Bladder microvascular endothelial cell (primary cell): ENCODE data around the gene KRTAP20-2. TPM values are rescaled to one million over a fixed set of nuclear protein-coding genes. Genes with fewer than 3 reads are reported as not detected.

ENCODE experiments used
- total RNA-seq: library from RNA; depleted of rRNA; stranded (reverse); fragments of >200 nt; gene quantifications from 2 replicates; pipeline ENCODE4 v1.2.3, GENCODE V29; 2014

KRTAP20-2 gene
- total RNA-seq, result not detected in 2 replicates

GRCh38 chr21:30634906-30635305 lies at the start of gene KRTAP20-2:
Gene KRTAP20-2 (plus strand): TSS chr21:30635206. CDS start chr21:30635264, 58 bp downstream.

GRCh38 chr21:30590297-30590696 lies 44.7 kb upstream of the KRTAP20-2 start, which contains the start of gene KRTAP22-2:
Gene KRTAP22-2 (minus strand): TSS chr21:30590397.

GRCh38 chr21:30592140-30592539 lies 42.9 kb upstream of the KRTAP20-2 start, which contains the start of gene KRTAP6-3:
Gene KRTAP6-3 (plus strand): TSS chr21:30592440. CDS start chr21:30592446, 6 bp downstream.

GRCh38 chr21:30598802-30599201 lies 36.2 kb upstream of the KRTAP20-2 start, which contains the start of gene KRTAP6-2:
Gene KRTAP6-2 (minus strand): TSS chr21:30598902. CDS start chr21:30598874, 28 bp downstream.

GRCh38 chr21:30600787-30601186 lies 34.2 kb upstream of the KRTAP20-2 start, which contains the start of gene KRTAP22-1:
Gene KRTAP22-1 (plus strand): TSS chr21:30601087.

GRCh38 chr21:30613836-30614235 lies 21.2 kb upstream of the KRTAP20-2 start, which contains the start of gene KRTAP6-1:
Gene KRTAP6-1 (minus strand): TSS chr21:30613930. CDS start chr21:30613904, 26 bp downstream.

GRCh38 chr21:30616125-30616524 lies 18.9 kb upstream of the KRTAP20-2 start, which contains the start of gene KRTAP20-1:
Gene KRTAP20-1 (plus strand): TSS chr21:30616425. CDS start chr21:30616455, 30 bp downstream.

GRCh38 chr21:30620522-30620921 lies 14.5 kb upstream of the KRTAP20-2 start, which contains the start of gene KRTAP20-4:
Gene KRTAP20-4 (plus strand): TSS chr21:30620627.

GRCh38 chr21:30642564-30642963 lies 7.6 kb downstream of the KRTAP20-2 start, which contains the start of gene KRTAP20-3:
Gene KRTAP20-3 (plus strand): TSS chr21:30642864.

Other genes starting within 250 kb of the KRTAP20-2 start
- gene KRTAP13-1, start 239.2 kb upstream of the KRTAP20-2 start, total RNA-seq, result not detected in 2 replicates
- gene KRTAP13-3, start 209.3 kb upstream of the KRTAP20-2 start, total RNA-seq, result not detected in 2 replicates
- gene KRTAP13-4, start 205.0 kb upstream of the KRTAP20-2 start, total RNA-seq, result not detected in 2 replicates
- not detected in 2 replicates for gene KRTAP15-1, start 194.9 kb upstream of the KRTAP20-2 start, total RNA-seq
- gene KRTAP19-1, start 154.8 kb upstream of the KRTAP20-2 start, total RNA-seq, result not detected in 2 replicates
- gene KRTAP19-2, start 147.8 kb upstream of the KRTAP20-2 start, total RNA-seq, result not detected in 2 replicates
- not detected in 2 replicates for gene KRTAP19-3, start 143.2 kb upstream of the KRTAP20-2 start, total RNA-seq
- gene KRTAP19-4, start 138.0 kb upstream of the KRTAP20-2 start, total RNA-seq, result not detected in 2 replicates
- not detected in 2 replicates for gene KRTAP19-5, start 133.1 kb upstream of the KRTAP20-2 start, total RNA-seq
- not detected in 2 replicates for gene KRTAP19-6, start 93.3 kb upstream of the KRTAP20-2 start, total RNA-seq
- gene KRTAP19-7, start 73.9 kb upstream of the KRTAP20-2 start, total RNA-seq, result not detected in 2 replicates
- gene KRTAP22-2, start 44.8 kb upstream of the KRTAP20-2 start, total RNA-seq, result not detected in 2 replicates
- not detected in 2 replicates for gene KRTAP6-3, start 42.8 kb upstream of the KRTAP20-2 start, total RNA-seq
- not detected in 2 replicates for gene KRTAP6-2, start 36.3 kb upstream of the KRTAP20-2 start, total RNA-seq
- not detected in 2 replicates for gene KRTAP22-1, start 34.1 kb upstream of the KRTAP20-2 start, total RNA-seq
- gene KRTAP6-1, start 21.3 kb upstream of the KRTAP20-2 start, total RNA-seq, result not detected in 2 replicates
- gene KRTAP20-1, start 18.8 kb upstream of the KRTAP20-2 start, total RNA-seq, result not detected in 2 replicates
- gene KRTAP20-4, start 14.6 kb upstream of the KRTAP20-2 start, total RNA-seq, result not detected in 2 replicates
- not detected in 2 replicates for gene KRTAP20-3, start 7.7 kb downstream of the KRTAP20-2 start, total RNA-seq
- gene KRTAP21-3, start 83.6 kb downstream of the KRTAP20-2 start, total RNA-seq, result not detected in 2 replicates
- gene KRTAP21-2, start 112.1 kb downstream of the KRTAP20-2 start, total RNA-seq, result not detected in 2 replicates
- gene KRTAP21-1, start 120.2 kb downstream of the KRTAP20-2 start, total RNA-seq, result not detected in 2 replicates
- not detected in 2 replicates for gene KRTAP8-1, start 178.1 kb downstream of the KRTAP20-2 start, total RNA-seq
- gene KRTAP7-1, start 194.6 kb downstream of the KRTAP20-2 start, total RNA-seq, result not detected in 2 replicates
- not detected in 2 replicates for gene KRTAP11-1, start 246.4 kb downstream of the KRTAP20-2 start, total RNA-seq